Heart right ventricle (tissue), 16 donors: Measurements from ENCODE around the gene IL22. TPM values are rescaled to one million over a fixed set of nuclear protein-coding genes. Genes with fewer than 3 reads are reported as not detected.

Experiments
- ATAC-seq, 8 donors: fragments of 200-7000 bp; cut with Tn5 transposase; one replicate each; pipeline ENCODE4 v1.9.1; 2020; ENCODE audit warnings: mild to moderate bottlenecking in 8 of 8, moderate library complexity in 8 of 8, moderate number of reproducible peaks in 1 of 8
- DNase-seq, 2 donors: peaks; one replicate each; pipeline ENCODE4 v3.0.0-alpha.2; 2020
- H3K27ac ChIP-seq, 10 donors: fragments of 200-600 bp; sonication (generic) in 2 of 10; one replicate each; pipeline versions ENCODE4 v1.5.0 to v1.8.0; 2020 to 2022; ENCODE audit warnings: mild to moderate bottlenecking in 3 of 10
- H3K27me3 ChIP-seq, 7 donors: fragments of 200-600 bp; one replicate each; pipeline ENCODE4 v1.8.0; 2021 to 2022; ENCODE audit warnings: mild to moderate bottlenecking in 2 of 7
- H3K36me3 ChIP-seq, 9 donors: fragments of 200-600 bp; sonication (generic) in 1 of 9; one replicate each; pipeline versions ENCODE4 v1.5.0 to v1.8.0; 2020 to 2022; ENCODE audit warnings: mild to moderate bottlenecking in 2 of 9
- H3K4me1 ChIP-seq, 9 donors: fragments of 200-600 bp; sonication (generic) in 1 of 9; one replicate each; pipeline versions ENCODE4 v1.5.0 to v1.8.0; 2020 to 2022; ENCODE audit warnings: mild to moderate bottlenecking in 4 of 9
- H3K4me3 ChIP-seq, 10 donors: fragments of 200-600 bp; sonication (generic) in 2 of 10; one replicate each; pipeline versions ENCODE4 v1.5.0 to v1.8.0; 2020 to 2022; ENCODE audit warnings: mild to moderate bottlenecking in 7 of 10, moderate library complexity in 2 of 10
- H3K9me3 ChIP-seq, 11 donors: fragments of 200-600 bp in 10 of 11; sonication (generic) in 2 of 11; one replicate each; pipeline versions ENCODE4 v1.5.0 to v1.8.0; 2013 to 2022; ENCODE audit warnings: mild to moderate bottlenecking in 2 of 11, control low read depth in 1 of 11, moderate library complexity in 1 of 11
- WGBS, 2 donors: extraction: QIAGEN DNeasy Blood & Tissue Kit; methylation state at CpG; one replicate each; pipeline ENCODE4 v1.1.7; 2013; ENCODE audit warnings: inconsistent platforms in 1 of 2; 5-methylcytosine and 5-hydroxymethylcytosine counted together
- intact Hi-C, 10 donors: fragments of 100-400 bp; cut with DNase I; formaldehyde crosslinking; loops; one replicate each; pipeline versions ENCODE4 v1.11.1 to v1.14.2; 2022
- polyA plus RNA-seq, 2 donors: library from polyadenylated mRNA; stranded (reverse); fragments of 200-250 nt; gene quantifications; one replicate each; pipeline ENCODE4 v1.2.3, GENCODE V29; 2013
- total RNA-seq, 10 donors: library from RNA; stranded (reverse); fragmentation: NEBNext Ultra II Directional in 3 of 10; extraction: Animal tissue kit (Norgen Biotek cat#: 25700) in 3 of 10; gene quantifications; one replicate each; pipeline versions ENCODE4 v1.2.1 to v1.2.4, GENCODE V29; 2021 to 2023
- TF ChIP-seq, protein P1 (sequence below), 9 donors: fragments of 200-600 bp; sonication (generic) in 2 of 9; IDR thresholded peaks; one replicate each; pipeline versions ENCODE4 v1.5.0 to v1.8.0; 2021 to 2022; ENCODE audit warnings: antibody characterized with exemption in 9 of 9, mild to moderate bottlenecking in 5 of 9, moderate library complexity in 1 of 9
- donor health status: Arrhythmogenic right ventricular cardiomyopathy.
- donor health status: ischemic (EF 13 %, LVEDD 7.1; RV severe dilation, severe dysfunction).
- donor health status: healthy with polysubstance abuse.
- donor health status: DM: no; HTN: yes; CAD: no.
- donor health status: DM: no; HTN: no; CAD: no.
- donor health status: ischemic (EF 25% LVEDD 6.9; RV normal size, moderate dysfunction).
- donor health status: ischemic (EF 25% LVEDD 5.7; RV mildly dilated, moderate dysfunction).
- donor health status: healthy.
- donor health status: DM: yes; HTN: yes; CAD: no.
- donor health status: Ischemic cardiomyopathy.
- donor health status: ischemic (EF 35%, LVEDD 5.7; RV mildly dilated, moderate dysfunction).
- donor health status: nonischemic (EF 11% LVEDD 7.7; RV severe dilation, severe dysfunction).
- donor health status: DM: yes; HTN: yes; CAD: no.
- donor health status: PGD.
- donor health status: ischemic (EF 29% LVEDD 5.4; RV normal size, mild dysfunction).
- donor health status: nonischemic (EF 23%, LVEDD 6.1; RV moderate dilation, normal function).

IL22 gene
- total and polyA plus RNA-seq, 12 donors: not detected

DNA sequence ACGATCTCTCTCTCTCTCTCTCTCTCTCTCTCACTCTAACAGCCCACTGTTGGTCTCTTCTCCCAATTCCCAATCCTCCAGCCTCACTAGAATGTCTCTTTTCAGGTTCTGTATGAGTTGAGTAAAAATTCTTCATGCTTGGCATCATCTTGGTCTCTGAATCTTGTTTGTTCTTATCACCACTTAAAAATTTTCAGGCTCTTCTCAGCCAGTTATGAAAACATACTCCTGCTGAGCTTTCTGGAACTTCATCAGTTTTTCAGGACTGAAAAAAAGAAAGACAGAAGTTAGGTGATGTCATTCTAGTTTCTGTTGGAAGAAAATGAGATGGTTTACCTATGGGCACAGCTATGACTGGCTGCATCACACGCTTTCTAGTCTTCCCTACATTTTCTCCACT, 11.5 kb upstream of the IL22 start:
- H3K4me3 ChIP-seq: no peak overlapping the region
- no peaks in the 10 kb centered on the region for H3K9me3 ChIP-seq
- intact Hi-C loops: no loop called here
- no peak for DNase-seq
- TF ChIP-seq, protein P1, sequence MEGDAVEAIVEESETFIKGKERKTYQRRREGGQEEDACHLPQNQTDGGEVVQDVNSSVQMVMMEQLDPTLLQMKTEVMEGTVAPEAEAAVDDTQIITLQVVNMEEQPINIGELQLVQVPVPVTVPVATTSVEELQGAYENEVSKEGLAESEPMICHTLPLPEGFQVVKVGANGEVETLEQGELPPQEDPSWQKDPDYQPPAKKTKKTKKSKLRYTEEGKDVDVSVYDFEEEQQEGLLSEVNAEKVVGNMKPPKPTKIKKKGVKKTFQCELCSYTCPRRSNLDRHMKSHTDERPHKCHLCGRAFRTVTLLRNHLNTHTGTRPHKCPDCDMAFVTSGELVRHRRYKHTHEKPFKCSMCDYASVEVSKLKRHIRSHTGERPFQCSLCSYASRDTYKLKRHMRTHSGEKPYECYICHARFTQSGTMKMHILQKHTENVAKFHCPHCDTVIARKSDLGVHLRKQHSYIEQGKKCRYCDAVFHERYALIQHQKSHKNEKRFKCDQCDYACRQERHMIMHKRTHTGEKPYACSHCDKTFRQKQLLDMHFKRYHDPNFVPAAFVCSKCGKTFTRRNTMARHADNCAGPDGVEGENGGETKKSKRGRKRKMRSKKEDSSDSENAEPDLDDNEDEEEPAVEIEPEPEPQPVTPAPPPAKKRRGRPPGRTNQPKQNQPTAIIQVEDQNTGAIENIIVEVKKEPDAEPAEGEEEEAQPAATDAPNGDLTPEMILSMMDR (IDR thresholded peaks at IDR 0.05): no peak
- no peak for ATAC-seq
- H3K27ac ChIP-seq: no peak overlapping the region
- peaks cover 0 to 14% (median 0%) of the 10 kb centered on the region in 9 donors for H3K4me1 ChIP-seq
- H3K36me3 ChIP-seq: no peaks in the 10 kb centered on the region
- no peaks in the 10 kb centered on the region for H3K27me3 ChIP-seq
- WGBS, 2 donors: 82 to 85% methylated on average over 2 of the region's 2 CpGs

DNA sequence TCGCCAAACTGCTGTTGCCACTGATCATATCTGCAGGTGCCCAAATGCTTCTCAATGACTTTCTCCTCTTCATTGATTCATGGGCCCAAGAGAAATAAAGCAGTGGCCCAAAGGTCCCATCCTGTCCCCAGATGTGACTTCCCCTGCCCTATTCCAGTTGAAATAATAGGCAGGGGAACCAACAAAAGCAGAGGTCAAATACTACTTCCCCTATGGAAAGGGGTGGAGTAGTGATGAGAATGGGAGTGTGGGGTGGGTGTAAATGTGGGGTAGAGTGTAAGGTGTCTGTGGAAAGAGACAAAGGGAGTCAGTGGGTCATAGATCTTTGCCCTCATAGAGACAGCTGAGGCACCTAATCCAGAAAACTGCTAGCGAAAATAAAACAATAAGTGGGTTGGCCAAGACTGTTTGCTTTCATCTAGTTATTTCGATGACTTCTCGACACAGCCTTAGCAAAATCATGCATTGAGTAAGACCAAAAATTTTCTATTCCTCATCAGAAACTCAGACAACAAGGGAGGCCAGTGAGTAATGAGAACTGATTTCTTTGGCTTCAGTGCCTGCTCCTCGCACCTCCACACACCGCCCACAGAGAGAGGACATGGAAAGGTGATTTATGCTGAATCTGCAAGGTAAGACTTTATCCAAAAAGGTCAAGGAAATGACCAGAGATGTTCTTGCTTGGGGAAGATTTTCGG, 10.9 kb upstream of the IL22 start:
- ATAC-seq (no peak), DNase-seq (no peak)
- H3K36me3 ChIP-seq: no peaks in the 10 kb centered on the region
- intact Hi-C loops: no loop called here
- H3K27ac ChIP-seq: no peak overlapping the region
- H3K27me3 ChIP-seq: peaks cover 0 to 4% (median 0%) of the 10 kb centered on the region in 7 donors
- no peaks in the 10 kb centered on the region for H3K9me3 ChIP-seq
- H3K4me3 ChIP-seq: no peak overlapping the region
- TF ChIP-seq, protein P1 (IDR thresholded peaks at IDR 0.05): no peak
- WGBS, 2 donors: 89 to 93% methylated on average over 7 of the region's 7 CpGs
- H3K4me1 ChIP-seq: peaks cover 0 to 14% (median 0%) of the 10 kb centered on the region in 9 donors

DNA sequence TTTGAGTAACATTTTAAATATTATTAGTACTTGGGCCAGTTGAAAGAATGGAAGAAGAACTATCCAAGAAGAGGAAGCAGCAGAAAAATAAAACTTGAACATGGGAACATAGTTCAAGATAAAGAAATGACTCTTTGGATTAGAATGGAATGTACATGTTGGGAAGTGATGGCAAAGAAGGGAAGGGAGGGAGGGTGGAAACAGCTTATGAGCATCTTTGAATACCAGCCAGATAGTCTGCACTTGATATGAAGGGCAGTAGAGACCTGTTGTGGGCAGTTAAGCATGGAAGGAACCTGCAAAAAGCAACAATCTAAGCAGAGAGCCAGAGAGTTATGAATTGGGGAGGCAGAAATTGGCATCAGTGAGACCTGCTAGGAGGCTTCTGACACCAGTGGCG, 10.0 kb upstream of the IL22 start:
- H3K27ac ChIP-seq: no peak overlapping the region
- TF ChIP-seq, protein P1 (IDR thresholded peaks at IDR 0.05): no peak
- no peak overlapping the region for H3K4me3 ChIP-seq
- H3K9me3 ChIP-seq: no peaks in the 10 kb centered on the region
- H3K36me3 ChIP-seq: no peaks in the 10 kb centered on the region
- H3K4me1 ChIP-seq: peaks cover 0 to 10% (median 0%) of the 10 kb centered on the region in 9 donors
- WGBS, 2 donors: 76 to 80% methylated on average over 1 of the region's 1 CpG
- DNase-seq (no peak), ATAC-seq (no peak)
- intact Hi-C loops: no loop called here
- peaks cover 0 to 6% (median 0%) of the 10 kb centered on the region in 7 donors for H3K27me3 ChIP-seq

DNA sequence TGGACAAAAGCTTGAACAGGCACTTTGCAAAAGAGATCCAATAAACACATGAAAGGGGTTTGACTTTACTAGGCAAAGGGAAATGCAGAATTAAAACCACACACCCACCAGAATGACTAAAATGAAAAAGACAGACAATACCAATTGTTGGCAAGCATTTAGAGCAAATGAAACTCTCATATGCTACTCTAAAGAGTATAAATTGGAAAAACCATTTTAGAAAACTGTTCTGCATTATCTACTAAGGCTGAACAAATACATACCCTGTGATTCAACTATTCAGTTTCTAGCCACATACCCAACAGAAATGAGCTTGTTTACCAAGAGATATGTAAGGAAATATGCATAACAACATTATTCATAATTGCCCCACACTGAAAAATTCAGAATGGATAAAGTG, 8.5 kb upstream of the IL22 start:
- no peak for ATAC-seq
- intact Hi-C loops: no loop called here
- no peak for DNase-seq

More for the DNA sequence above, 8.5 kb upstream of the IL22 start:
- Histone ChIP-seq H3K27me3 (peaks cover 0 to 9% (median 0%) of the 10 kb centered on the region in 7 donors), H3K36me3 (no peaks in the 10 kb centered on the region), H3K27ac (no peak overlapping the region), H3K9me3 (no peaks in the 10 kb centered on the region), H3K4me3 (no peak overlapping the region), H3K4me1 (no peaks in the 10 kb centered on the region)
- TF ChIP-seq, protein P1 (IDR thresholded peaks at IDR 0.05): no peak
